Ovary (tissue), 3 donors: ENCODE results near the gene CABS1.

Source experiments
- EP300 ChIP-seq: sonication (generic); formaldehyde crosslinking; IDR thresholded peaks from one replicate; pipeline ENCODE4 v1.6.1; 2017; ENCODE audit warnings: antibody characterized with exemption
- POLR2A ChIP-seq: fragments of 450-650 bp; IDR thresholded peaks from one replicate; pipeline ENCODE4 v1.6.1; 2017; ENCODE audit warnings: antibody characterized with exemption, mild to moderate bottlenecking, moderate library complexity
- TF ChIP-seq, protein P1 (sequence below), 3 donors: fragments of 450-650 bp in 2 of 3; fragments of 200-600 bp in 1 of 3; IDR thresholded peaks; one replicate each; pipeline versions ENCODE4 v1.5.1 to v1.8.0; 2016 to 2022; ENCODE audit warnings: antibody characterized with exemption in 3 of 3, mild to moderate bottlenecking in 1 of 3
- donor health status: DM: no; HTN: no; CAD: no.

DNA sequence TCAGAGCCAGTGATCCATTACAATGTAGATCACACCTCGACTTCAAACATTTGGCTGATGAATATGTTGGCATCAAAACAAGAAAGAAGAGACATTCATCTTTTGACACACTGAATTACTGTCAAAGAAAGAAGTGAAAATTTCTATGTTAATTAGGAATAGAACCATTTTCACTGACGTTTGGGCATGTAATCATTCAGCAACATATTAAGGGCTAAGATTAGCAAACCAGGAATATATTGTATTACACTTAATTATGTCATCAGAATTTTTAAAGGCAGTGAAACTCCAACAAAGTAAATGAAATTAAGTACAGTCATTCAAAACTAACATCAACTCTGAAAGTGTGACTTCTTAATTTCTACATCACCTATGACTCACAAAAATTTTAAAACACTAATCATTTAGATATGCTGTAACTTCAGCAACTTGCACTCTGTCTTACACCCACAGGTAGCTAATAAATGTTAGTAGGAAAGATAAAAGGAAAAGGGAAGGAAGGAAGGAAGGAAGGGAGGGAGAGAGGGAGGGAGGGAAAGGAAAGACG lies 24.4 kb downstream of the CABS1 start:
- TF ChIP-seq, protein P1, sequence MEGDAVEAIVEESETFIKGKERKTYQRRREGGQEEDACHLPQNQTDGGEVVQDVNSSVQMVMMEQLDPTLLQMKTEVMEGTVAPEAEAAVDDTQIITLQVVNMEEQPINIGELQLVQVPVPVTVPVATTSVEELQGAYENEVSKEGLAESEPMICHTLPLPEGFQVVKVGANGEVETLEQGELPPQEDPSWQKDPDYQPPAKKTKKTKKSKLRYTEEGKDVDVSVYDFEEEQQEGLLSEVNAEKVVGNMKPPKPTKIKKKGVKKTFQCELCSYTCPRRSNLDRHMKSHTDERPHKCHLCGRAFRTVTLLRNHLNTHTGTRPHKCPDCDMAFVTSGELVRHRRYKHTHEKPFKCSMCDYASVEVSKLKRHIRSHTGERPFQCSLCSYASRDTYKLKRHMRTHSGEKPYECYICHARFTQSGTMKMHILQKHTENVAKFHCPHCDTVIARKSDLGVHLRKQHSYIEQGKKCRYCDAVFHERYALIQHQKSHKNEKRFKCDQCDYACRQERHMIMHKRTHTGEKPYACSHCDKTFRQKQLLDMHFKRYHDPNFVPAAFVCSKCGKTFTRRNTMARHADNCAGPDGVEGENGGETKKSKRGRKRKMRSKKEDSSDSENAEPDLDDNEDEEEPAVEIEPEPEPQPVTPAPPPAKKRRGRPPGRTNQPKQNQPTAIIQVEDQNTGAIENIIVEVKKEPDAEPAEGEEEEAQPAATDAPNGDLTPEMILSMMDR (IDR thresholded peaks at IDR 0.05), result no peak
- TF ChIP-seq POLR2A (no peak), EP300 (no peak)
